K562 (cell line): ENCODE results near the gene ZPR1. TPM values are rescaled to one million over a fixed set of nuclear protein-coding genes. Genes with fewer than 3 reads are reported as not detected.

ENCODE experiments used
- C11orf30 ChIP-seq: fragments of 450-650 bp; IDR thresholded peaks from 2 replicates; pipeline ENCODE4 v1.6.1; 2016; ENCODE audit warnings: low read depth, mild to moderate bottlenecking
- CGGBP1 ChIP-seq: fragments of 250-450 bp; sonication (Bioruptor Pico); IDR thresholded peaks from 2 replicates; pipeline ENCODE4 v1.9.0; 2021; ENCODE audit warnings: mild to moderate bottlenecking
- CHCHD3 ChIP-seq: fragments of 250-450 bp; sonication (Bioruptor Pico); IDR thresholded peaks from 2 replicates; pipeline ENCODE4 v2.1.2; 2022; ENCODE audit warnings: mild to moderate bottlenecking
- E2F1 ChIP-seq: sonication (generic); formaldehyde crosslinking; IDR thresholded peaks from 2 replicates; pipeline ENCODE4 v1.8.1; 2023; ENCODE audit warnings: mild to moderate bottlenecking, missing genetic modification reagents, moderate library complexity
- FOXK1 ChIP-seq: sonication (generic); formaldehyde crosslinking; IDR thresholded peaks from 2 replicates; pipeline ENCODE4 v1.8.0; 2022; ENCODE audit warnings: missing genetic modification reagents, mild to moderate bottlenecking, borderline replicate concordance
- HMBOX1 ChIP-seq: sonication (generic); IDR thresholded peaks from 2 replicates; pipeline ENCODE4 v1.6.1; 2016
- HNRNPUL1 ChIP-seq: fragments of 200-400 bp; formaldehyde crosslinking; IDR thresholded peaks from 2 replicates; pipeline ENCODE4 v1.6.1; 2017; ENCODE audit warnings: low read length
- HOXB6 ChIP-seq: fragments of 250-450 bp; sonication (Bioruptor Pico); IDR thresholded peaks from 2 replicates; pipeline ENCODE4 v1.5.1; 2022; ENCODE audit warnings: mild to moderate bottlenecking, borderline replicate concordance
- MTA2 ChIP-seq: fragments of 450-650 bp; IDR thresholded peaks from 2 replicates; pipeline ENCODE4 v1.6.1; 2016; ENCODE audit warnings: low read depth
- PHTF2 ChIP-seq: fragments of 250-450 bp; sonication (Bioruptor Pico); IDR thresholded peaks from 2 replicates; pipeline ENCODE4 v1.5.0; 2021; ENCODE audit warnings: mild to moderate bottlenecking
- RBFOX2 ChIP-seq: fragments of 200-400 bp; formaldehyde crosslinking; IDR thresholded peaks from 2 replicates; pipeline ENCODE4 v1.6.1; 2017; ENCODE audit warnings: low read depth, mild to moderate bottlenecking, low read length, moderate library complexity
- REST ChIP-seq, 2 experiments: fragments of 450-650 bp; formaldehyde crosslinking in 1 of 2; IDR thresholded peaks; 2 replicates each; pipeline versions ENCODE4 v1.4.0 to v1.6.1; 2014 to 2020; ENCODE audit warnings: mild to moderate bottlenecking in 2 of 2, borderline replicate concordance in 1 of 2, low read depth in 1 of 2
- SMARCC2 ChIP-seq: fragments of 450-650 bp; IDR thresholded peaks from 2 replicates; pipeline ENCODE4 v1.6.1; 2017; ENCODE audit warnings: antibody characterized with exemption, moderate library complexity, mild to moderate bottlenecking, low read depth
- TBL1XR1 ChIP-seq, 2 experiments: IDR thresholded peaks; 2 replicates each; pipeline ENCODE4 v1.6.1; 2012; ENCODE audit warnings: improper control_type of control experiment in 2 of 2, low read length in 2 of 2, mild to moderate bottlenecking in 1 of 2
- ZBTB34 ChIP-seq: fragments of 250-450 bp; sonication (Bioruptor Pico); IDR thresholded peaks from 2 replicates; pipeline ENCODE4 v1.8.0; 2021; ENCODE audit warnings: mild to moderate bottlenecking, moderate library complexity
- ZNF23 ChIP-seq: fragments of 250-450 bp; sonication (Bioruptor Pico); IDR thresholded peaks from 2 replicates; pipeline ENCODE4 v1.4.0; 2020; ENCODE audit warnings: mild to moderate bottlenecking
- ZNF717 ChIP-seq: fragments of 250-450 bp; sonication (Bioruptor Pico); IDR thresholded peaks from 2 replicates; pipeline ENCODE4 v1.5.0; 2021
- ZNF75A ChIP-seq: fragments of 450-650 bp; formaldehyde crosslinking; IDR thresholded peaks from 2 replicates; pipeline ENCODE4 v1.4.0; 2020; ENCODE audit warnings: mild to moderate bottlenecking
- polyA plus RNA-seq, 8 experiments: library from polyadenylated mRNA; depleted of rRNA in 4 of 8; stranded (reverse) in 5 of 8; unstranded in 3 of 8; fragments of >200 nt; fragmentation: Nextera tagmentation in 2 of 8; fragmentation: Illumina TruSeq in 1 of 8; extraction: Ambion mirVana in 2 of 8; extraction: Trizol in 1 of 8; gene quantifications; 2 replicates each; pipeline versions ENCODE4 v1.2.1 to v1.2.3, GENCODE V29; 2011 to 2014; ENCODE audit warnings: inconsistent platforms in 1 of 8, missing spikeins in 1 of 8
- total RNA-seq, 7 experiments: library from RNA; depleted of rRNA in 6 of 7; stranded (reverse); fragments of >200 nt in 6 of 7; fragmentation: Illumina TruSeq in 2 of 7; extraction: Trizol in 2 of 7; gene quantifications; 2 replicates each; pipeline versions ENCODE4 v1.2.1 to v1.2.3, GENCODE V29; 2011 to 2021; ENCODE audit warnings: low replicate concordance in 1 of 7

ZPR1 gene
- total and polyA plus RNA-seq, 9 of the 15 experiments (the other 6 are each of a cell fraction or from before 2014, with no cell fraction given): 13.0 to 120 (median 83.8) TPM

GRCh38 chr11:116776522-116776984 is 11.3 kb downstream of the ZPR1 start (continued):
- TF ChIP-seq REST (IDR thresholded peaks at IDR 0.05; ENCODE audit: borderline replicate concordance) (no peak), REST (CRISPR knock-in tag; IDR thresholded peaks at IDR 0.05; ENCODE audit: low read depth) (no peak), HOXB6 (no peak), CGGBP1 (CRISPR knock-in tag) (no peak), ZNF717 (CRISPR knock-in tag) (no peak), ZBTB34 (CRISPR knock-in tag) (no peak), MTA2 (peak; percentile 63), ZNF23 (CRISPR knock-in tag) (no peak), HMBOX1 (peak; percentile 90), C11orf30 (peak; percentile 68), RBFOX2 (no peak), SMARCC2 (no peak), FOXK1 (CRISPR knock-in tag) (no peak), PHTF2 (CRISPR knock-in tag) (no peak), TBL1XR1 (IDR thresholded peaks at IDR 0.05; ENCODE audit: low read length in 2 of 2) (0 out of 4 replicates have a peak, but pooled peaks of 1 of the 2 experiments have one; percentile 17), CHCHD3 (no peak), ZNF75A (CRISPR knock-in tag) (no peak), E2F1 (CRISPR knock-in tag) (no peak), HNRNPUL1 (no peak)
